ENCODE results near the gene CAVIN4. TPM values are rescaled to one million over a fixed set of nuclear protein-coding genes. Genes with fewer than 3 reads are reported as not detected.

CAVIN4 gene
- total and polyA plus RNA-seq, 2 of the 13 experiments (the other 11 are each of a cell fraction or from before 2014, with no cell fraction given) = 0.54 to 1.00 TPM

- TF ChIP-seq ZBTB39 (CRISPR knock-in tag; IDR thresholded peaks at IDR 0.05) (no peak), YEATS2 (CRISPR knock-in tag; IDR thresholded peaks at IDR 0.05; ENCODE audit: borderline replicate concordance) (no peak), RFXAP (CRISPR knock-in tag; IDR thresholded peaks at IDR 0.05; ENCODE audit: borderline replicate concordance) (no peak), SP2 (CRISPR knock-in tag; IDR thresholded peaks at IDR 0.05) (no peak), JUN (CRISPR knock-in tag; IDR thresholded peaks at IDR 0.05) (no peak), IRX3 (CRISPR knock-in tag; IDR thresholded peaks at IDR 0.05; ENCODE audit: borderline replicate concordance, low read depth) (no peak), PREB (CRISPR knock-in tag; IDR thresholded peaks at IDR 0.05) (no peak), JARID2 (CRISPR knock-in tag; IDR thresholded peaks at IDR 0.05; ENCODE audit: insufficient replicate concordance) (peak; percentile 66), REXO4 (CRISPR knock-in tag; IDR thresholded peaks at IDR 0.05; ENCODE audit: borderline replicate concordance) (no peak), ZMYM2 (CRISPR knock-in tag; IDR thresholded peaks at IDR 0.05) (no peak), ARNT (IDR thresholded peaks at IDR 0.05) (no peak), ZNF552 (CRISPR knock-in tag; IDR thresholded peaks at IDR 0.05; ENCODE audit: borderline replicate concordance) (no peak), SMC3 (IDR thresholded peaks at IDR 0.05; ENCODE audit: low read length) (peak; percentile 88), ERF (CRISPR knock-in tag; IDR thresholded peaks at IDR 0.05) (no peak), ZNF557 (CRISPR knock-in tag; IDR thresholded peaks at IDR 0.05) (no peak), ZNF709 (CRISPR knock-in tag; IDR thresholded peaks at IDR 0.05) (no peak), ZNF775 (CRISPR knock-in tag; IDR thresholded peaks at IDR 0.05; ENCODE audit: borderline replicate concordance) (no peak), DMAP1 (CRISPR knock-in tag; IDR thresholded peaks at IDR 0.05) (no peak), ZNF781 (CRISPR knock-in tag; IDR thresholded peaks at IDR 0.05; ENCODE audit: borderline replicate concordance, not compliant biosample characterization) (no peak), TFDP1 (CRISPR knock-in tag; IDR thresholded peaks at IDR 0.05; ENCODE audit: borderline replicate concordance) (no peak), HDAC2 (CRISPR knock-in tag; IDR thresholded peaks at IDR 0.05) (no peak), ZFP36 (IDR thresholded peaks at IDR 0.05; ENCODE audit: borderline replicate concordance, low read depth, low read length, partially characterized antibody) (no peak), ATAD3A (CRISPR knock-in tag; IDR thresholded peaks at IDR 0.05) (no peak), ZNF549 (CRISPR knock-in tag; IDR thresholded peaks at IDR 0.05) (no peak), ZNF580 (CRISPR knock-in tag; IDR thresholded peaks at IDR 0.05; ENCODE audit: borderline replicate concordance, low read depth) (no peak), TARDBP (CRISPR knock-in tag; IDR thresholded peaks at IDR 0.05) (no peak), ATF7-NPFF (CRISPR knock-in tag; IDR thresholded peaks at IDR 0.05; ENCODE audit: low read depth) (no peak), MATR3 (CRISPR knock-in tag; IDR thresholded peaks at IDR 0.05) (no peak)
Measured at GRCh38 chr9:100595391-100596199, 17.7 kb downstream of the CAVIN4 start (continued).

All from HepG2 (cell line).